HepG2 (cell line): ENCODE results near the gene ICAM3. TPM values are rescaled to one million over a fixed set of nuclear protein-coding genes. Genes with fewer than 3 reads are reported as not detected.

Experiments
- AGO2 ChIP-seq: fragments of 200-400 bp; formaldehyde crosslinking; optimal IDR thresholded peaks from 2 replicates; pipeline ENCODE3; 2017; ENCODE audit warnings: mild to moderate bottlenecking, low read depth, low read length, moderate library complexity
- FIP1L1 ChIP-seq: fragments of 200-400 bp; formaldehyde crosslinking; IDR thresholded peaks from 2 replicates; pipeline ENCODE4 v1.6.1; 2018; ENCODE audit warnings: low read depth, mild to moderate bottlenecking, low read length, moderate library complexity, borderline replicate concordance; ENCODE audit not compliant: insufficient read depth
- GATAD1 ChIP-seq: IDR thresholded peaks from 2 replicates; pipeline ENCODE4 v1.6.1; 2016; ENCODE audit warnings: missing genetic modification reagents, missing compliant biosample characterization
- GPN1 ChIP-seq: sonication (generic); formaldehyde crosslinking; IDR thresholded peaks from 2 replicates; pipeline ENCODE4 v1.5.1; 2020; ENCODE audit warnings: missing genetic modification reagents, borderline replicate concordance
- HES4 ChIP-seq: sonication (generic); formaldehyde crosslinking; IDR thresholded peaks from 2 replicates; pipeline ENCODE4 v1.9.0; 2021; ENCODE audit warnings: mild to moderate bottlenecking, missing genetic modification reagents, borderline replicate concordance
- HOXA3 ChIP-seq: sonication (generic); formaldehyde crosslinking; IDR thresholded peaks from 2 replicates; pipeline ENCODE4 v1.5.0; 2020; ENCODE audit warnings: missing genetic modification reagents
- RBM22 ChIP-seq: fragments of 200-400 bp; formaldehyde crosslinking; optimal IDR thresholded peaks from 2 replicates; pipeline ENCODE3; 2017; ENCODE audit warnings: mild to moderate bottlenecking, low read length, moderate library complexity
- REL ChIP-seq: sonication (generic); formaldehyde crosslinking; conservative IDR thresholded peaks from 2 replicates; pipeline ENCODE4 v1.8.0; 2022; ENCODE audit warnings: mild to moderate bottlenecking, missing genetic modification reagents, moderate library complexity
- SKIL ChIP-seq: sonication (generic); formaldehyde crosslinking; IDR thresholded peaks from 2 replicates; pipeline ENCODE4 v1.8.0; 2022; ENCODE audit warnings: missing genetic modification reagents, mild to moderate bottlenecking, moderate library complexity, borderline replicate concordance
- SMYD3 ChIP-seq: sonication (generic); formaldehyde crosslinking; IDR thresholded peaks from 2 replicates; pipeline ENCODE4 v1.8.1; 2023; ENCODE audit warnings: mild to moderate bottlenecking, missing genetic modification reagents
- SOX6 ChIP-seq, 2 experiments: fragments of 450-650 bp in 1 of 2; sonication (generic) in 1 of 2; formaldehyde crosslinking in 1 of 2; IDR thresholded peaks; 2 replicates each; pipeline versions ENCODE4 v1.4.0 to v1.6.1; 2017 to 2020; ENCODE audit warnings: antibody characterized with exemption in 1 of 2, mild to moderate bottlenecking in 1 of 2, missing genetic modification reagents in 1 of 2
- SYNCRIP ChIP-seq: fragments of 200-400 bp; formaldehyde crosslinking; IDR thresholded peaks from 2 replicates; pipeline ENCODE4 v1.6.1; 2018; ENCODE audit warnings: mild to moderate bottlenecking, low read depth, low read length; ENCODE audit not compliant: insufficient read depth
- TBL1XR1 ChIP-seq: fragments of 150-350 bp; IDR thresholded peaks from 2 replicates; pipeline ENCODE4 v1.6.1; 2014; ENCODE audit warnings: borderline replicate concordance, low read length; ENCODE audit not compliant: partially characterized antibody
- TBP ChIP-seq: sonication (generic); formaldehyde crosslinking; IDR thresholded peaks from 2 replicates; pipeline ENCODE4 v1.5.0; 2020; ENCODE audit warnings: missing genetic modification reagents
- TFDP2 ChIP-seq: sonication (generic); formaldehyde crosslinking; IDR thresholded peaks from 2 replicates; pipeline ENCODE4 v1.4.0; 2020; ENCODE audit warnings: missing genetic modification reagents
- TRIM24 ChIP-seq: sonication (generic); formaldehyde crosslinking; IDR thresholded peaks from 2 replicates; pipeline ENCODE4 v1.8.0; 2022; ENCODE audit warnings: mild to moderate bottlenecking, missing genetic modification reagents
- ZBTB21 ChIP-seq: sonication (generic); formaldehyde crosslinking; IDR thresholded peaks from 2 replicates; pipeline ENCODE4 v1.4.0; 2020; ENCODE audit warnings: missing genetic modification reagents
- ZBTB4 ChIP-seq: sonication (generic); formaldehyde crosslinking; IDR thresholded peaks from 2 replicates; pipeline ENCODE4 v1.4.0; 2020; ENCODE audit warnings: missing genetic modification reagents, mild to moderate bottlenecking, borderline replicate concordance
- ZNF121 ChIP-seq: sonication (generic); formaldehyde crosslinking; IDR thresholded peaks from 2 replicates; pipeline ENCODE4 v1.5.0; 2020; ENCODE audit warnings: mild to moderate bottlenecking, missing genetic modification reagents
- ZNF235 ChIP-seq: sonication (generic); formaldehyde crosslinking; IDR thresholded peaks from 2 replicates; pipeline ENCODE4 v1.8.1; 2023; ENCODE audit warnings: mild to moderate bottlenecking, missing genetic modification reagents, borderline replicate concordance
- ZNF3 ChIP-seq: IDR thresholded peaks from 2 replicates; pipeline ENCODE4 v1.7.0; 2017; ENCODE audit warnings: inconsistent platforms
- ZNF333 ChIP-seq: sonication (generic); formaldehyde crosslinking; IDR thresholded peaks from 2 replicates; pipeline ENCODE4 v1.4.0; 2020; ENCODE audit warnings: mild to moderate bottlenecking, missing genetic modification reagents, borderline replicate concordance
- ZNF577 ChIP-seq: sonication (generic); formaldehyde crosslinking; IDR thresholded peaks from 2 replicates; pipeline ENCODE4 v1.4.0; 2020; ENCODE audit warnings: mild to moderate bottlenecking, low read depth, missing genetic modification reagents, borderline replicate concordance
- ZNF589 ChIP-seq: sonication (generic); formaldehyde crosslinking; conservative IDR thresholded peaks from 2 replicates; pipeline ENCODE4 v1.8.0; 2022; ENCODE audit warnings: mild to moderate bottlenecking, moderate library complexity, missing genetic modification reagents
- polyA plus RNA-seq, 8 experiments: library from polyadenylated mRNA; depleted of rRNA in 3 of 8; stranded (reverse) in 7 of 8; unstranded in 1 of 8; fragments of >200 nt; fragmentation: Illumina TruSeq in 4 of 8; extraction: Trizol in 4 of 8; gene quantifications; 2 replicates each; pipeline versions ENCODE4 v1.2.1 to v1.2.3, GENCODE V29; 2011 to 2016; ENCODE audit warnings: low read depth in 4 of 8, missing spikeins in 1 of 8, mixed read lengths in 1 of 8; ENCODE audit not compliant: insufficient read depth in 1 of 8
- total RNA-seq, 5 experiments: library from RNA; depleted of rRNA; stranded (reverse); fragments of >200 nt; fragmentation: Illumina TruSeq; extraction: Trizol; gene quantifications; 2 replicates each; pipeline ENCODE4 v1.2.3, GENCODE V29; 2016; ENCODE audit warnings: low read depth in 1 of 5

ICAM3 gene
- total and polyA plus RNA-seq, 2 of the 13 experiments (the other 11 are each of a cell fraction or from before 2014, with no cell fraction given): 14.1 to 21.0 TPM

GRCh38 chr19:10334588-10335351 is 4.7 kb downstream of the ICAM3 start (continued):
- TF ChIP-seq HES4 (CRISPR knock-in tag) (no peak), TBP (CRISPR knock-in tag) (peak; percentile 64; the same call in 1 of the 2 replicates), ZNF577 (no peak), REL (CRISPR knock-in tag) (no peak), AGO2 (peak; percentile 43), SKIL (CRISPR knock-in tag) (no peak), RBM22 (peak; percentile 20), TFDP2 (CRISPR knock-in tag) (peak; percentile 74), HOXA3 (CRISPR knock-in tag) (peak; percentile 70), TRIM24 (CRISPR knock-in tag) (no peak), SOX6 (IDR thresholded peaks at IDR 0.05) (no peak), SOX6 (CRISPR knock-in tag; IDR thresholded peaks at IDR 0.05) (peak; percentile 60), ZNF3 (no peak), ZBTB21 (CRISPR knock-in tag) (no peak), ZNF589 (no peak), ZBTB4 (CRISPR knock-in tag) (peak; percentile 73), ZNF333 (CRISPR knock-in tag) (peak; percentile 75), ZNF121 (no peak), ZNF235 (CRISPR knock-in tag) (peak; percentile 43; the same call in 1 of the 2 replicates), SMYD3 (CRISPR knock-in tag) (no peak), GATAD1 (CRISPR knock-in tag) (peak; percentile 62), TBL1XR1 (no peak), SYNCRIP (no peak), FIP1L1 (no peak), GPN1 (CRISPR knock-in tag) (no peak)
